GM23338 (cell line): ENCODE data around the gene TMED7. TPM values are rescaled to one million over a fixed set of nuclear protein-coding genes. Genes with fewer than 3 reads are reported as not detected.

Experiments used
- ATAC-seq: fragments of 200-7000 bp; cut with Tn5 transposase; 3 replicates; pipeline ENCODE4 v1.9.1; 2020
- DNase-seq: peaks from one replicate; pipeline ENCODE4 v3.0.0-alpha.2; 2015; ENCODE audit warnings: low spot score
- H2AFZ ChIP-seq: fragments of 200-600 bp; sonication (generic); 2 replicates; pipeline ENCODE4 v1.8.0; 2016; ENCODE audit warnings: antibody characterized with exemption, mild to moderate bottlenecking, moderate library complexity
- H3F3A ChIP-seq: fragments of 200-600 bp; sonication (generic); replicated peaks from 2 replicates; pipeline ENCODE4 v1.8.0; 2017; ENCODE audit warnings: antibody characterized with exemption, mixed run types, low read depth
- H3K27ac ChIP-seq: fragments of 200-600 bp; sonication (generic); 2 replicates; pipeline ENCODE4 v1.6.1; 2016; ENCODE audit warnings: low read depth
- H3K27me3 ChIP-seq: fragments of 200-600 bp; sonication (generic); 2 replicates; pipeline ENCODE4 v1.8.0; 2016; ENCODE audit warnings: mild to moderate bottlenecking, mixed run types, moderate library complexity; ENCODE audit not compliant: insufficient read depth
- H3K36me3 ChIP-seq: fragments of 200-600 bp; sonication (generic); 2 replicates; pipeline ENCODE4 v1.8.0; 2016; ENCODE audit warnings: mild to moderate bottlenecking; ENCODE audit not compliant: insufficient read depth
- H3K4me1 ChIP-seq: fragments of 200-600 bp; sonication (generic); 2 replicates; pipeline ENCODE4 v1.8.0; 2016; ENCODE audit warnings: mild to moderate bottlenecking, moderate library complexity; ENCODE audit not compliant: insufficient read depth
- H3K4me2 ChIP-seq: fragments of 200-600 bp; sonication (generic); 2 replicates; pipeline ENCODE4 v1.7.1; 2017; ENCODE audit warnings: mixed run types
- H3K4me3 ChIP-seq: fragments of 200-600 bp; sonication (generic); 2 replicates; pipeline ENCODE4 v1.6.1; 2016; ENCODE audit warnings: mixed run types
- H3K79me2 ChIP-seq: fragments of 200-600 bp; sonication (generic); replicated peaks from 2 replicates; pipeline ENCODE4 v1.8.0; 2017; ENCODE audit warnings: mild to moderate bottlenecking; ENCODE audit not compliant: insufficient read depth
- H3K9me2 ChIP-seq: fragments of 200-600 bp; sonication (generic); 2 replicates; pipeline ENCODE4 v1.8.0; 2017; ENCODE audit not compliant: insufficient read depth
- H4K20me1 ChIP-seq: fragments of 200-600 bp; sonication (generic); replicated peaks from 2 replicates; pipeline ENCODE4 v1.8.0; 2017; ENCODE audit warnings: mild to moderate bottlenecking; ENCODE audit not compliant: insufficient read depth
- H3K27ac Mint-ChIP-seq: 2 replicates; pipeline ENCODE4 v1.8.0; 2020; ENCODE audit warnings: inconsistent platforms, mild to moderate bottlenecking, moderate library complexity, mixed read lengths
- H3K27me3 Mint-ChIP-seq: 3 replicates; pipeline ENCODE4 v1.8.0; 2022; ENCODE audit warnings: low read depth, mild to moderate bottlenecking, moderate library complexity, mixed read lengths, inconsistent platforms; ENCODE audit not compliant: insufficient read depth, poor library complexity
- H3K36me3 Mint-ChIP-seq: 3 replicates; pipeline ENCODE4 v1.8.0; 2021; ENCODE audit warnings: low read depth, mild to moderate bottlenecking, inconsistent platforms, moderate library complexity, mixed read lengths
- H3K4me1 Mint-ChIP-seq: 3 replicates; pipeline ENCODE4 v1.8.0; 2020; ENCODE audit warnings: mild to moderate bottlenecking, inconsistent platforms, mixed read lengths
- H3K4me3 Mint-ChIP-seq: 3 replicates; pipeline ENCODE4 v1.8.0; 2021; ENCODE audit warnings: moderate library complexity, mild to moderate bottlenecking, inconsistent platforms, mixed read lengths
- H3K9me3 Mint-ChIP-seq: 3 replicates; pipeline ENCODE4 v1.8.0; 2020; ENCODE audit warnings: moderate library complexity, mild to moderate bottlenecking, inconsistent platforms, mixed read lengths
- CREB1 ChIP-seq: fragments of 250-450 bp; sonication (Bioruptor Pico); IDR thresholded peaks from 2 replicates; pipeline ENCODE4 v1.5.0; 2020; ENCODE audit warnings: low read depth, mild to moderate bottlenecking, moderate library complexity
- EZH2 ChIP-seq: fragments of 200-600 bp; sonication (generic); IDR thresholded peaks from one replicate; pipeline ENCODE4 v1.8.0; 2017; ENCODE audit warnings: antibody characterized with exemption, mild to moderate bottlenecking, low read depth; ENCODE audit not compliant: unreplicated experiment
- EZH2phosphoT487 ChIP-seq: fragments of 200-600 bp; sonication (generic); IDR thresholded peaks from one replicate; pipeline ENCODE4 v1.8.1; 2018; ENCODE audit warnings: antibody characterized with exemption; ENCODE audit not compliant: unreplicated experiment
- JUNB ChIP-seq: IDR thresholded peaks from one replicate; pipeline ENCODE4 v1.6.1; 2016; ENCODE audit warnings: antibody characterized with exemption; ENCODE audit not compliant: unreplicated experiment
- NANOG ChIP-seq: IDR thresholded peaks from 2 replicates; pipeline ENCODE4 v1.6.1; 2016; ENCODE audit warnings: antibody characterized with exemption, borderline replicate concordance
- POLR2AphosphoS5 ChIP-seq: IDR thresholded peaks from 2 replicates; pipeline ENCODE4 v1.6.1; 2016; ENCODE audit warnings: antibody characterized with exemption, low read depth
- STAT1 ChIP-seq: IDR thresholded peaks from one replicate; pipeline ENCODE4 v1.6.1; 2016; ENCODE audit warnings: antibody characterized with exemption; ENCODE audit not compliant: unreplicated experiment
- ZNF114 ChIP-seq: fragments of 250-450 bp; sonication (Bioruptor Pico); IDR thresholded peaks from 2 replicates; pipeline ENCODE4 v1.5.0; 2020; ENCODE audit warnings: mild to moderate bottlenecking, moderate library complexity
- ZNF331 ChIP-seq: fragments of 250-450 bp; sonication (Bioruptor Pico); IDR thresholded peaks from 2 replicates; pipeline ENCODE4 v1.5.0; 2020; ENCODE audit warnings: low read depth, mild to moderate bottlenecking, moderate library complexity
- polyA plus RNA-seq: library from polyadenylated mRNA; unstranded; fragments of >200 nt; fragmentation: Nextera tagmentation; extraction: Ambion mirVana; gene quantifications from 2 replicates; pipeline ENCODE4 v1.2.1, GENCODE V29; 2016
- total RNA-seq: library from RNA; depleted of rRNA; stranded (reverse); fragments of >200 nt; shearing (Covaris generic); gene quantifications from 2 replicates; pipeline ENCODE4 v1.2.3, GENCODE V29; 2014
- TF ChIP-seq, protein P1 (sequence below): IDR thresholded peaks from one replicate; pipeline ENCODE4 v1.6.1; 2018; ENCODE audit warnings: antibody characterized with exemption; ENCODE audit not compliant: unreplicated experiment
- TF ChIP-seq, protein P2 (sequence below): IDR thresholded peaks from 2 replicates; pipeline ENCODE4 v1.6.1; 2016; ENCODE audit warnings: antibody characterized with exemption
- TF ChIP-seq, protein P3 (sequence below): fragments of 250-450 bp; sonication (Bioruptor Pico); IDR thresholded peaks from 2 replicates; pipeline ENCODE4 v1.5.0; 2020; ENCODE audit warnings: mild to moderate bottlenecking, moderate library complexity
- TF ChIP-seq, protein P4 (sequence below), 2 experiments: fragments of 200-600 bp in 1 of 2; sonication (generic) in 1 of 2; conservative IDR thresholded peaks; 2 replicates each; pipeline versions ENCODE4 v1.5.1 to v1.6.1; 2016 to 2017; ENCODE audit warnings: antibody characterized with exemption in 2 of 2, low read depth in 2 of 2, mild to moderate bottlenecking in 2 of 2, moderate library complexity in 1 of 2

TMED7 gene
- total and polyA plus RNA-seq, 2 experiments from 2014 or later = 30.2 to 158 TPM

DNA sequence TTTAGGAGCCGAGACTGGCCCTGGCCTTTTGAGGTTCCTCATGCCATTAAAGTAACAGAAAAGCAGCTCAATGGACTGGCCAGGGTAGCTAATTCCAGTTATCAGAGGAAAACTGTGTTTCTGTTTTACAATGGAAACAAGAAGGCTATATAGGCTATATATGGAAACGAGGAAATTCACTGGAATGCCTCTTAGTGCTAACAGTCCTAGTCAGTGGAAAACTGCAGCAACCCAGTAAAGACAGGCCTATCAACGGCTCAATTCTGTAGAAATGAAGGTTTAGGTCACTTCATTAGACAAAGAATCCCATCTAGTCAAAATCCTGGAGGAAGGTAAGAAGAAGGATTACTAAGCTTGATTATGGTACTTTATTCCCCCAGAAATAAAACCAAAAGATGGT lies 20.4 kb downstream of the TMED7 start:
- no peak overlapping the region for H2AFZ ChIP-seq
- H3K27me3 Mint-ChIP-seq = peaks cover 3% of the 10 kb centered on the region
- peaks cover 29% of the 10 kb centered on the region for H3K4me1 ChIP-seq
- H3K27ac Mint-ChIP-seq = no peak overlapping the region
- H3K9me3 Mint-ChIP-seq = no peaks in the 10 kb centered on the region
- DNase-seq = no peak
- peaks cover 5% of the 10 kb centered on the region; the same call in 1 of the 2 replicates for H3K27me3 ChIP-seq
- peaks cover 6% of the 10 kb centered on the region; the same call in 1 of the 2 replicates for H3F3A ChIP-seq
- no peak overlapping the region for H3K4me3 Mint-ChIP-seq
- TF ChIP-seq, protein P1, sequence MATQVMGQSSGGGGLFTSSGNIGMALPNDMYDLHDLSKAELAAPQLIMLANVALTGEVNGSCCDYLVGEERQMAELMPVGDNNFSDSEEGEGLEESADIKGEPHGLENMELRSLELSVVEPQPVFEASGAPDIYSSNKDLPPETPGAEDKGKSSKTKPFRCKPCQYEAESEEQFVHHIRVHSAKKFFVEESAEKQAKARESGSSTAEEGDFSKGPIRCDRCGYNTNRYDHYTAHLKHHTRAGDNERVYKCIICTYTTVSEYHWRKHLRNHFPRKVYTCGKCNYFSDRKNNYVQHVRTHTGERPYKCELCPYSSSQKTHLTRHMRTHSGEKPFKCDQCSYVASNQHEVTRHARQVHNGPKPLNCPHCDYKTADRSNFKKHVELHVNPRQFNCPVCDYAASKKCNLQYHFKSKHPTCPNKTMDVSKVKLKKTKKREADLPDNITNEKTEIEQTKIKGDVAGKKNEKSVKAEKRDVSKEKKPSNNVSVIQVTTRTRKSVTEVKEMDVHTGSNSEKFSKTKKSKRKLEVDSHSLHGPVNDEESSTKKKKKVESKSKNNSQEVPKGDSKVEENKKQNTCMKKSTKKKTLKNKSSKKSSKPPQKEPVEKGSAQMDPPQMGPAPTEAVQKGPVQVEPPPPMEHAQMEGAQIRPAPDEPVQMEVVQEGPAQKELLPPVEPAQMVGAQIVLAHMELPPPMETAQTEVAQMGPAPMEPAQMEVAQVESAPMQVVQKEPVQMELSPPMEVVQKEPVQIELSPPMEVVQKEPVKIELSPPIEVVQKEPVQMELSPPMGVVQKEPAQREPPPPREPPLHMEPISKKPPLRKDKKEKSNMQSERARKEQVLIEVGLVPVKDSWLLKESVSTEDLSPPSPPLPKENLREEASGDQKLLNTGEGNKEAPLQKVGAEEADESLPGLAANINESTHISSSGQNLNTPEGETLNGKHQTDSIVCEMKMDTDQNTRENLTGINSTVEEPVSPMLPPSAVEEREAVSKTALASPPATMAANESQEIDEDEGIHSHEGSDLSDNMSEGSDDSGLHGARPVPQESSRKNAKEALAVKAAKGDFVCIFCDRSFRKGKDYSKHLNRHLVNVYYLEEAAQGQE = no peak
- no peak for TF ChIP-seq JUNB
- TF ChIP-seq STAT1 = no peak
- TF ChIP-seq EZH2 = no peak
- TF ChIP-seq POLR2AphosphoS5 = no peak
- TF ChIP-seq, protein P2, sequence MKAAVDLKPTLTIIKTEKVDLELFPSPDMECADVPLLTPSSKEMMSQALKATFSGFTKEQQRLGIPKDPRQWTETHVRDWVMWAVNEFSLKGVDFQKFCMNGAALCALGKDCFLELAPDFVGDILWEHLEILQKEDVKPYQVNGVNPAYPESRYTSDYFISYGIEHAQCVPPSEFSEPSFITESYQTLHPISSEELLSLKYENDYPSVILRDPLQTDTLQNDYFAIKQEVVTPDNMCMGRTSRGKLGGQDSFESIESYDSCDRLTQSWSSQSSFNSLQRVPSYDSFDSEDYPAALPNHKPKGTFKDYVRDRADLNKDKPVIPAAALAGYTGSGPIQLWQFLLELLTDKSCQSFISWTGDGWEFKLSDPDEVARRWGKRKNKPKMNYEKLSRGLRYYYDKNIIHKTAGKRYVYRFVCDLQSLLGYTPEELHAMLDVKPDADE = no peak
- TF ChIP-seq, protein P3, sequence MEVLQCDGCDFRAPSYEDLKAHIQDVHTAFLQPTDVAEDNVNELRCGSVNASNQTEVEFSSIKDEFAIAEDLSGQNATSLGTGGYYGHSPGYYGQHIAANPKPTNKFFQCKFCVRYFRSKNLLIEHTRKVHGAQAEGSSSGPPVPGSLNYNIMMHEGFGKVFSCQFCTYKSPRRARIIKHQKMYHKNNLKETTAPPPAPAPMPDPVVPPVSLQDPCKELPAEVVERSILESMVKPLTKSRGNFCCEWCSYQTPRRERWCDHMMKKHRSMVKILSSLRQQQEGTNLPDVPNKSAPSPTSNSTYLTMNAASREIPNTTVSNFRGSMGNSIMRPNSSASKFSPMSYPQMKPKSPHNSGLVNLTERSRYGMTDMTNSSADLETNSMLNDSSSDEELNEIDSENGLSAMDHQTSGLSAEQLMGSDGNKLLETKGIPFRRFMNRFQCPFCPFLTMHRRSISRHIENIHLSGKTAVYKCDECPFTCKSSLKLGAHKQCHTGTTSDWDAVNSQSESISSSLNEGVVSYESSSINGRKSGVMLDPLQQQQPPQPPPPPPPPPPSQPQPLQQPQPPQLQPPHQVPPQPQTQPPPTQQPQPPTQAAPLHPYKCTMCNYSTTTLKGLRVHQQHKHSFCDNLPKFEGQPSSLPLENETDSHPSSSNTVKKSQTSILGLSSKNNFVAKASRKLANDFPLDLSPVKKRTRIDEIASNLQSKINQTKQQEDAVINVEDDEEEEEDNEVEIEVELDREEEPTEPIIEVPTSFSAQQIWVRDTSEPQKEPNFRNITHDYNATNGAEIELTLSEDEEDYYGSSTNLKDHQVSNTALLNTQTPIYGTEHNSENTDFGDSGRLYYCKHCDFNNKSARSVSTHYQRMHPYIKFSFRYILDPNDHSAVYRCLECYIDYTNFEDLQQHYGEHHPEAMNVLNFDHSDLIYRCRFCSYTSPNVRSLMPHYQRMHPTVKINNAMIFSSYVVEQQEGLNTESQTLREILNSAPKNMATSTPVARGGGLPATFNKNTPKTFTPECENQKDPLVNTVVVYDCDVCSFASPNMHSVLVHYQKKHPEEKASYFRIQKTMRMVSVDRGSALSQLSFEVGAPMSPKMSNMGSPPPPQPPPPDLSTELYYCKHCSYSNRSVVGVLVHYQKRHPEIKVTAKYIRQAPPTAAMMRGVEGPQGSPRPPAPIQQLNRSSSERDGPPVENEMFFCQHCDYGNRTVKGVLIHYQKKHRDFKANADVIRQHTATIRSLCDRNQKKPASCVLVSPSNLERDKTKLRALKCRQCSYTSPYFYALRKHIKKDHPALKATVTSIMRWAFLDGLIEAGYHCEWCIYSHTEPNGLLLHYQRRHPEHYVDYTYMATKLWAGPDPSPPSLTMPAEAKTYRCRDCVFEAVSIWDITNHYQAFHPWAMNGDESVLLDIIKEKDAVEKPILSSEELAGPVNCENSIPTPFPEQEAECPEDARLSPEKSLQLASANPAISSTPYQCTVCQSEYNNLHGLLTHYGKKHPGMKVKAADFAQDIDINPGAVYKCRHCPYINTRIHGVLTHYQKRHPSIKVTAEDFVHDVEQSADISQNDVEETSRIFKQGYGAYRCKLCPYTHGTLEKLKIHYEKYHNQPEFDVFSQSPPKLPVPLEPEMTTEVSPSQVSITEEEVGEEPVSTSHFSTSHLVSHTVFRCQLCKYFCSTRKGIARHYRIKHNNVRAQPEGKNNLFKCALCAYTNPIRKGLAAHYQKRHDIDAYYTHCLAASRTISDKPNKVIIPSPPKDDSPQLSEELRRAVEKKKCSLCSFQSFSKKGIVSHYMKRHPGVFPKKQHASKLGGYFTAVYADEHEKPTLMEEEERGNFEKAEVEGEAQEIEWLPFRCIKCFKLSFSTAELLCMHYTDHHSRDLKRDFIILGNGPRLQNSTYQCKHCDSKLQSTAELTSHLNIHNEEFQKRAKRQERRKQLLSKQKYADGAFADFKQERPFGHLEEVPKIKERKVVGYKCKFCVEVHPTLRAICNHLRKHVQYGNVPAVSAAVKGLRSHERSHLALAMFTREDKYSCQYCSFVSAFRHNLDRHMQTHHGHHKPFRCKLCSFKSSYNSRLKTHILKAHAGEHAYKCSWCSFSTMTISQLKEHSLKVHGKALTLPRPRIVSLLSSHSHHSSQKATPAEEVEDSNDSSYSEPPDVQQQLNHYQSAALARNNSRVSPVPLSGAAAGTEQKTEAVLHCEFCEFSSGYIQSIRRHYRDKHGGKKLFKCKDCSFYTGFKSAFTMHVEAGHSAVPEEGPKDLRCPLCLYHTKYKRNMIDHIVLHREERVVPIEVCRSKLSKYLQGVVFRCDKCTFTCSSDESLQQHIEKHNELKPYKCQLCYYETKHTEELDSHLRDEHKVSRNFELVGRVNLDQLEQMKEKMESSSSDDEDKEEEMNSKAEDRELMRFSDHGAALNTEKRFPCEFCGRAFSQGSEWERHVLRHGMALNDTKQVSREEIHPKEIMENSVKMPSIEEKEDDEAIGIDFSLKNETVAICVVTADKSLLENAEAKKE (CRISPR knock-in tag) = no peak
- no peak for TF ChIP-seq EZH2phosphoT487
- no peak for TF ChIP-seq ZNF114
- TF ChIP-seq NANOG = no peak
- no peak for TF ChIP-seq ZNF331
- no peak for TF ChIP-seq CREB1 (CRISPR knock-in tag)
- TF ChIP-seq, protein P4, sequence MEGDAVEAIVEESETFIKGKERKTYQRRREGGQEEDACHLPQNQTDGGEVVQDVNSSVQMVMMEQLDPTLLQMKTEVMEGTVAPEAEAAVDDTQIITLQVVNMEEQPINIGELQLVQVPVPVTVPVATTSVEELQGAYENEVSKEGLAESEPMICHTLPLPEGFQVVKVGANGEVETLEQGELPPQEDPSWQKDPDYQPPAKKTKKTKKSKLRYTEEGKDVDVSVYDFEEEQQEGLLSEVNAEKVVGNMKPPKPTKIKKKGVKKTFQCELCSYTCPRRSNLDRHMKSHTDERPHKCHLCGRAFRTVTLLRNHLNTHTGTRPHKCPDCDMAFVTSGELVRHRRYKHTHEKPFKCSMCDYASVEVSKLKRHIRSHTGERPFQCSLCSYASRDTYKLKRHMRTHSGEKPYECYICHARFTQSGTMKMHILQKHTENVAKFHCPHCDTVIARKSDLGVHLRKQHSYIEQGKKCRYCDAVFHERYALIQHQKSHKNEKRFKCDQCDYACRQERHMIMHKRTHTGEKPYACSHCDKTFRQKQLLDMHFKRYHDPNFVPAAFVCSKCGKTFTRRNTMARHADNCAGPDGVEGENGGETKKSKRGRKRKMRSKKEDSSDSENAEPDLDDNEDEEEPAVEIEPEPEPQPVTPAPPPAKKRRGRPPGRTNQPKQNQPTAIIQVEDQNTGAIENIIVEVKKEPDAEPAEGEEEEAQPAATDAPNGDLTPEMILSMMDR (conservative IDR thresholded peaks at IDR 0.05; ENCODE audit: low read depth in 2 of 2) = no peak
- no peak overlapping the region for H3K4me2 ChIP-seq
- no peak for ATAC-seq
- H3K36me3 ChIP-seq = no peaks in the 10 kb centered on the region
- no peak overlapping the region for H3K4me3 ChIP-seq
- peaks cover 3% of the 10 kb centered on the region; the same call in 1 of the 2 replicates for H3K79me2 ChIP-seq
- peaks cover 26% of the 10 kb centered on the region for H3K4me1 Mint-ChIP-seq
- no peaks in the 10 kb centered on the region; the same call in 1 of the 2 replicates for H4K20me1 ChIP-seq
- no peaks in the 10 kb centered on the region for H3K9me2 ChIP-seq
- no peak overlapping the region for H3K27ac ChIP-seq
- no peaks in the 10 kb centered on the region; the same call in 1 of the 3 replicates for H3K36me3 Mint-ChIP-seq
